H1 (cell line): ENCODE measurements around the gene PSMC5. TPM values are rescaled to one million over a fixed set of nuclear protein-coding genes. Genes with fewer than 3 reads are reported as not detected.

ENCODE experiments used
- CTCF ChIA-PET: fragments of 300-600 bp; sonication (Branson Sonifier 250); formaldehyde crosslinking; loops from one replicate; lab custom pipeline; 2021; ENCODE audit not compliant: partially characterized antibody; lab: Charles Lee
- POLR2A ChIA-PET: fragments of 300-600 bp; sonication (Branson Sonifier 250); formaldehyde crosslinking; loops from one replicate; lab custom pipeline; 2021; ENCODE audit warnings: inconsistent platforms; ENCODE audit not compliant: partially characterized antibody; lab: Charles Lee
- DNase-seq, 2 experiments: peaks; one replicate each; pipeline versions ENCODE4 v3.0.0 to v3.0.0-alpha.2; 2010 to 2022; ENCODE audit warnings: low spot score in 2 of 2, low read depth in 1 of 2, mixed read lengths in 1 of 2
- FAIRE-seq: peaks from 2 replicates; lab custom pipeline; 2011; peaks lifted over from hg19 to GRCh38; lab: Jason Lieb, UNC
- H2AFZ ChIP-seq: 2 replicates; pipeline ENCODE4 v1.8.1; 2012; ENCODE audit warnings: low read length, inconsistent platforms
- H2AK5ac ChIP-seq: 2 replicates; pipeline ENCODE4 v1.6.1; 2013; ENCODE audit warnings: low read depth, low read length
- H2BK120ac ChIP-seq: replicated peaks from 2 replicates; pipeline ENCODE3; 2013; ENCODE audit warnings: low read depth, low read length, inconsistent platforms
- H2BK12ac ChIP-seq: 2 replicates; pipeline ENCODE4 v1.6.1; 2013; ENCODE audit warnings: low read depth, low read length
- H2BK15ac ChIP-seq: 2 replicates; pipeline ENCODE4 v1.6.1; 2013; ENCODE audit warnings: low read length
- H2BK20ac ChIP-seq: 2 replicates; pipeline ENCODE4 v1.6.1; 2013; ENCODE audit warnings: low read length
- H2BK5ac ChIP-seq: 2 replicates; pipeline ENCODE4 v1.6.1; 2013; ENCODE audit warnings: low read depth, low read length
- H3K14ac ChIP-seq: 2 replicates; pipeline ENCODE4 v1.6.1; 2013; ENCODE audit warnings: inconsistent platforms; ENCODE audit not compliant: insufficient read length
- H3K18ac ChIP-seq: 2 replicates; pipeline ENCODE4 v1.6.1; 2013; ENCODE audit warnings: low read length; ENCODE audit errors: extremely low read depth
- H3K23ac ChIP-seq: 2 replicates; pipeline ENCODE4 v1.6.1; 2013; ENCODE audit warnings: inconsistent platforms; ENCODE audit not compliant: insufficient read length
- H3K23me2 ChIP-seq: 2 replicates; pipeline ENCODE4 v1.6.1; 2013; ENCODE audit warnings: low read depth, low read length
- H3K27ac ChIP-seq: 2 replicates; pipeline ENCODE4 v1.6.1; 2011; ENCODE audit warnings: low read depth, low read length, inconsistent platforms
- H3K27me3 ChIP-seq, 4 experiments: replicated peaks in 1 of 4; 1 replicate in 1 of 4; 2 replicates in 3 of 4; pipeline versions ENCODE4 v1.6.1 to v1.8.1; 2011 to 2013; ENCODE audit warnings: low read length in 3 of 4, mild to moderate bottlenecking in 3 of 4, inconsistent platforms in 2 of 4, mixed read lengths in 2 of 4, moderate library complexity in 1 of 4; ENCODE audit not compliant: control insufficient read depth in 3 of 4, insufficient read depth in 3 of 4; ENCODE audit errors: extremely low read depth in 1 of 4
- H3K36me3 ChIP-seq, 4 experiments: 2 replicates each; pipeline versions ENCODE4 v1.6.1 to v1.8.1; 2011 to 2013; ENCODE audit warnings: mild to moderate bottlenecking in 4 of 4, low read length in 3 of 4, moderate library complexity in 2 of 4, control low read depth in 1 of 4, inconsistent platforms in 1 of 4; ENCODE audit not compliant: insufficient read depth in 4 of 4, control insufficient read depth in 2 of 4
- H3K4ac ChIP-seq: replicated peaks from 2 replicates; pipeline ENCODE3; 2013; ENCODE audit warnings: low read length, low read depth, mixed read lengths, inconsistent platforms; ENCODE audit not compliant: insufficient read length
- H3K4me1 ChIP-seq, 4 experiments: replicated peaks in 1 of 4; 1 replicate in 1 of 4; 2 replicates in 3 of 4; pipeline versions ENCODE4 v1.6.1 to v1.8.1; 2011 to 2013; ENCODE audit warnings: low read length in 3 of 4, inconsistent platforms in 2 of 4, mixed read lengths in 1 of 4; ENCODE audit not compliant: insufficient read depth in 4 of 4, control insufficient read depth in 3 of 4
- H3K4me2 ChIP-seq, 2 experiments: 2 replicates each; pipeline versions ENCODE4 v1.6.1 to v1.8.1; 2011 to 2013; ENCODE audit warnings: low read depth in 2 of 2, low read length in 2 of 2, control low read depth in 1 of 2, inconsistent platforms in 1 of 2, mild to moderate bottlenecking in 1 of 2; ENCODE audit not compliant: insufficient read depth in 1 of 2
- H3K4me3 ChIP-seq, 4 experiments: fragments of 200-600, 300-600 bp in 1 of 4; sonication (generic), shearing (Covaris generic), sonication (Bioruptor Twin) in 1 of 4; 2 replicates each; pipeline versions ENCODE4 v1.5.1 to v1.8.1; 2011 to 2016; ENCODE audit warnings: low read length in 4 of 4, low read depth in 3 of 4, control low read depth in 2 of 4, inconsistent platforms in 2 of 4, mild to moderate bottlenecking in 2 of 4, mixed read lengths in 1 of 4, moderate library complexity in 1 of 4; ENCODE audit not compliant: insufficient read depth in 2 of 4; ENCODE audit errors: extremely low read depth in 1 of 4
- H3K56ac ChIP-seq: replicated peaks from 2 replicates; pipeline ENCODE3; 2013; ENCODE audit warnings: low read depth, mild to moderate bottlenecking, mixed read lengths, low read length, inconsistent platforms; ENCODE audit not compliant: insufficient read length
- H3K79me1 ChIP-seq: 2 replicates; pipeline ENCODE4 v1.6.1; 2013; ENCODE audit warnings: low read depth, low read length, control low read depth
- H3K79me2 ChIP-seq, 2 experiments: 2 replicates each; pipeline versions ENCODE4 v1.6.1 to v1.8.1; 2012 to 2013; ENCODE audit warnings: low read length in 2 of 2, mild to moderate bottlenecking in 2 of 2, inconsistent platforms in 1 of 2; ENCODE audit not compliant: insufficient read depth in 2 of 2, control insufficient read depth in 1 of 2
- H3K9ac ChIP-seq, 4 experiments: replicated peaks in 1 of 4; 1 replicate in 1 of 4; 2 replicates in 3 of 4; pipeline versions ENCODE4 v1.6.1 to v1.8.1; 2011 to 2013; ENCODE audit warnings: low read depth in 3 of 4, low read length in 3 of 4, control low read depth in 2 of 4, mild to moderate bottlenecking in 2 of 4, moderate library complexity in 2 of 4, inconsistent platforms in 1 of 4; ENCODE audit errors: extremely low read depth in 1 of 4
- H3K9me3 ChIP-seq, 2 experiments: 2 replicates each; pipeline versions ENCODE4 v1.6.1 to v1.8.1; 2012 to 2013; ENCODE audit warnings: mild to moderate bottlenecking in 2 of 2, moderate library complexity in 2 of 2, control low read depth in 1 of 2, inconsistent platforms in 1 of 2, low read depth in 1 of 2, low read length in 1 of 2, mixed read lengths in 1 of 2; ENCODE audit not compliant: insufficient read depth in 2 of 2
- H4K20me1 ChIP-seq, 2 experiments: replicated peaks in 1 of 2; 2 replicates each; pipeline versions ENCODE3 to v1.8.1; 2011 to 2013; ENCODE audit warnings: inconsistent platforms in 2 of 2, low read length in 2 of 2, mild to moderate bottlenecking in 1 of 2; ENCODE audit not compliant: insufficient read depth in 2 of 2, control insufficient read depth in 1 of 2
- H4K5ac ChIP-seq: 2 replicates; pipeline ENCODE4 v1.6.1; 2013; ENCODE audit warnings: low read length, low read depth, mixed read lengths, inconsistent platforms; ENCODE audit not compliant: insufficient read length
- H4K8ac ChIP-seq: 2 replicates; pipeline ENCODE4 v1.8.0; 2013; ENCODE audit warnings: mild to moderate bottlenecking, moderate library complexity, low read length, inconsistent platforms; ENCODE audit not compliant: insufficient read depth; ENCODE audit errors: extremely low read depth
- H4K91ac ChIP-seq: replicated peaks from 2 replicates; pipeline ENCODE3; 2013; ENCODE audit warnings: low read length, mixed read lengths, inconsistent platforms; ENCODE audit not compliant: insufficient read length
- CHD2 ChIP-seq: IDR thresholded peaks from 2 replicates; pipeline ENCODE4 v1.6.1; 2012; ENCODE audit warnings: low read length, improper control_type of control experiment
- CREB1 ChIP-seq: IDR thresholded peaks from 2 replicates; pipeline ENCODE4 v1.6.1; 2012; ENCODE audit warnings: inconsistent platforms
- CTBP2 ChIP-seq: IDR thresholded peaks from 2 replicates; pipeline ENCODE4 v1.7.0; 2011; ENCODE audit warnings: borderline replicate concordance, mild to moderate bottlenecking, moderate library complexity, mixed read lengths, low read length; ENCODE audit not compliant: insufficient read depth, insufficient read length
- EZH2 ChIP-seq: fragments of 200-600 bp; sonication (generic); IDR thresholded peaks from 2 replicates; pipeline ENCODE4 v1.7.1; 2012; ENCODE audit warnings: low read depth, mild to moderate bottlenecking, moderate library complexity, low read length, inconsistent platforms; ENCODE audit not compliant: severe bottlenecking
- GABPA ChIP-seq: IDR thresholded peaks from 2 replicates; pipeline ENCODE4 v1.6.1; 2011; ENCODE audit warnings: mild to moderate bottlenecking, low read length, moderate library complexity, borderline replicate concordance; ENCODE audit not compliant: insufficient read depth
- HDAC2 ChIP-seq, 2 experiments: fragments of 300-600 bp in 1 of 2; sonication (generic) in 1 of 2; IDR thresholded peaks; 2 replicates each; pipeline ENCODE4 v1.6.1; 2011 to 2012; ENCODE audit warnings: low read depth in 2 of 2, low read length in 2 of 2, mild to moderate bottlenecking in 2 of 2, moderate library complexity in 2 of 2, borderline replicate concordance in 1 of 2, inconsistent platforms in 1 of 2
- NRF1 ChIP-seq: IDR thresholded peaks from 2 replicates; pipeline ENCODE4 v1.6.1; 2011; ENCODE audit warnings: mild to moderate bottlenecking, low read depth, low read length, improper control_type of control experiment
- POLR2AphosphoS5 ChIP-seq: IDR thresholded peaks from 2 replicates; pipeline ENCODE4 v1.6.1; 2011; ENCODE audit warnings: low read depth, low read length
- SAP30 ChIP-seq: fragments of 300-600 bp; sonication (generic); IDR thresholded peaks from 2 replicates; pipeline ENCODE4 v1.7.1; 2012; ENCODE audit warnings: low read length, moderate library complexity, mild to moderate bottlenecking, inconsistent platforms; ENCODE audit not compliant: insufficient read depth, insufficient replicate concordance
- SIRT6 ChIP-seq: IDR thresholded peaks from one replicate; pipeline ENCODE4 v1.7.1; 2012; ENCODE audit warnings: low read length, inconsistent platforms
- SIX5 ChIP-seq: IDR thresholded peaks from 2 replicates; pipeline ENCODE4 v1.6.1; 2011; ENCODE audit warnings: mild to moderate bottlenecking, low read depth, low read length
- SP1 ChIP-seq: IDR thresholded peaks from 2 replicates; pipeline ENCODE4 v1.6.1; 2011; ENCODE audit warnings: low read depth, low read length
- SP4 ChIP-seq: IDR thresholded peaks from 2 replicates; pipeline ENCODE4 v1.6.1; 2012; ENCODE audit warnings: low read length, inconsistent platforms
- TEAD4 ChIP-seq: IDR thresholded peaks from 2 replicates; pipeline ENCODE4 v1.6.1; 2012; ENCODE audit warnings: low read depth, low read length, inconsistent platforms, mixed read lengths
- WGBS, 2 experiments: shearing (Covaris generic) in 1 of 2; methylation state at CpG; one replicate each; pipeline versions ENCODE4 v1.1.6 to v1.1.7; 2013 to 2015; ENCODE audit warnings: low lambda C conversion rate in 2 of 2, mixed read lengths in 2 of 2, inconsistent platforms in 1 of 2, low coverage in 1 of 2, missing lambda C conversion rate in 1 of 2; ENCODE audit not compliant: insufficient replicate concordance in 2 of 2, insufficient coverage in 1 of 2, insufficient read length in 1 of 2; ENCODE audit errors: extremely low coverage in 1 of 2, missing lambda C conversion rate in 1 of 2; 5-methylcytosine and 5-hydroxymethylcytosine counted together
- polyA plus RNA-seq, 7 experiments: library from polyadenylated mRNA; depleted of rRNA in 3 of 7; stranded (reverse) in 5 of 7; unstranded in 2 of 7; fragments of >200 nt in 5 of 7; fragments of 200-250 nt in 2 of 7; gene quantifications; 1 replicate in 5 of 7; 2 replicates in 1 of 7; 4 replicates in 1 of 7; pipeline versions ENCODE4 v1.2.1 to v1.2.3, GENCODE V29; 2011 to 2013; ENCODE audit warnings: missing spikeins in 2 of 7, mixed read lengths in 2 of 7
- total RNA-seq: library from RNA; stranded (reverse); fragmentation: NEBNext Ultra II Directional; extraction: Animal tissue kit (Norgen Biotek cat#: 25700); gene quantifications from 2 replicates; pipeline ENCODE4 v1.2.1, GENCODE V29; 2021

The PSMC5 gene
- total and polyA plus RNA-seq, 2 of the 8 experiments (the other 6 are each of a cell fraction or from before 2014, with no cell fraction given) = 172 to 180 TPM

DNA sequence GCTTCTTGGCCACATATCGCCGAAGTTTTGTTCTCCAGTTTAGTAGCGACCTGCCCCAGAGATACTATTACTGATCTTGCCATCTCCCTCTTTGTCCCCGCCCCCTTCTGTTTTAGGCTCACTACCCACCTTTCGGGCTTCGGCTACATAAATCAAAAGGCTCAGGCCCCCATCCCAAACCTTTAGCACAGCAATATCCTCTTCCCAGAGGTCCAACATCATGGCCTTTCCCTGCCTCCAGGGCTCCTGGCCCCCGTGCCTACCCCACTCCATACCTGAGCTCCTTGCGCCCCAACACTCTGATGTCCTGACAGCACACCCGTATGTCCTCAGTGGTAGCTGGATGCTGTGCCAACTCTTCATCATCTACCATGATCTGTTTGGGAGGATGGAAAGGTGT lies 2.9 kb upstream of the PSMC5 start:
- Histone ChIP-seq H4K20me1 (peaks cover 5 to 24% of the 10 kb centered on the region in 2 experiments), H2BK120ac (no peak overlapping the region)
- TF ChIP-seq SIRT6 (no peak), POLR2AphosphoS5 (no peak; the same call in 1 of the 2 replicates), SP4 (no peak), GABPA (no peak), SIX5 (no peak), SP1 (no peak), CTBP2 (no peak), TEAD4 (no peak), HDAC2 (IDR thresholded peaks at IDR 0.05; ENCODE audit: borderline replicate concordance in 1 of 2, low read depth in 2 of 2, low read length in 2 of 2) (no peak), EZH2 (no peak), CHD2 (no peak), NRF1 (no peak), SAP30 (no peak), CREB1 (no peak)

More for the DNA sequence above, 2.9 kb upstream of the PSMC5 start:
- no peak overlapping the region; the same call in 1 of the 2 replicates for H4K8ac ChIP-seq
- POLR2A ChIA-PET = interaction anchor here (1.1 to 32.3 kb wide), 7 partner anchors 4 to 82 kb away, joined by 3 to 593 read pairs (median 7); partner anchors contain the start of genes CCDC47, DDX42, FTSJ3 and PSMC5
- peaks cover 9% of the 10 kb centered on the region; the same call in 1 of the 2 replicates for H3K79me1 ChIP-seq
- no peaks in the 10 kb centered on the region for H3K27me3 ChIP-seq
- no peak overlapping the region for H3K18ac ChIP-seq
- H3K23me2 ChIP-seq = peaks cover 8% of the 10 kb centered on the region
- H3K9me3 ChIP-seq = no peaks in the 10 kb centered on the region
- peaks cover 47 to 72% (median 65%) of the 10 kb centered on the region in 4 experiments for H3K36me3 ChIP-seq
- no peak overlapping the region for H2BK15ac ChIP-seq
- WGBS, 2 experiments = 93% methylated on average over 9 of the region's 9 CpGs; no CpG with 5 or more reads in 1 of the 2 experiments
- H3K79me2 ChIP-seq = peaks cover 0 to 36% of the 10 kb centered on the region in 2 experiments; a peak in 3 of 4 replicates
- H2BK12ac ChIP-seq = no peak overlapping the region
- H3K4ac ChIP-seq = no peak overlapping the region
- no peak overlapping the region for H3K4me2 ChIP-seq
- FAIRE-seq = no peak
- H3K9ac ChIP-seq = no peak overlapping the region
- no peak overlapping the region for H3K4me3 ChIP-seq
- no peak for DNase-seq
- no peak overlapping the region for H2AK5ac ChIP-seq
- no peak overlapping the region for H2BK20ac ChIP-seq
- CTCF ChIA-PET = interaction anchor here (0.7 to 7.5 kb wide), 3 partner anchors 9 to 23 kb away, joined by 3 to 61 read pairs (median 4); no protein-coding TSS in a partner anchor
- H3K14ac ChIP-seq = no peak overlapping the region
- H3K4me1 ChIP-seq = peaks cover 0 to 3% (median 0%) of the 10 kb centered on the region in 4 experiments; a peak in 1 of 7 replicates
- no peak overlapping the region for H4K91ac ChIP-seq
- H3K23ac ChIP-seq = no peak overlapping the region
- H3K27ac ChIP-seq = no peak overlapping the region
- no peak overlapping the region for H2BK5ac ChIP-seq
- no peak overlapping the region for H3K56ac ChIP-seq
- no peak overlapping the region for H2AFZ ChIP-seq
- no peak overlapping the region for H4K5ac ChIP-seq
